ENCODE results near the gene VWA1. TPM values are rescaled to one million over a fixed set of nuclear protein-coding genes. Genes with fewer than 3 reads are reported as not detected.

VWA1 gene
- total and polyA plus RNA-seq, 2 experiments from 2014 or later: 7.2 to 31.5 TPM

- TF ChIP-seq ZNF462 (CRISPR knock-in tag; IDR thresholded peaks at IDR 0.05): no peak
- TF ChIP-seq EZH2phosphoT487 (IDR thresholded peaks at IDR 0.05; ENCODE audit: unreplicated experiment): no peak
- TF ChIP-seq ZNF331 (CRISPR knock-in tag; IDR thresholded peaks at IDR 0.05; ENCODE audit: low read depth): no peak
Observed at GRCh38 chr1:1470626-1471388, 35.3 kb downstream of the VWA1 start (continued).

- peak; percentile 90 for ATAC-seq
- H3K4me3 Mint-ChIP-seq: peak within 1 kb of the TSS; percentile 94
- no peaks in the 10 kb centered on the region for H3K9me3 Mint-ChIP-seq
- H3K36me3 Mint-ChIP-seq (ENCODE audit: low read depth): peaks cover 5% of the 10 kb centered on the region; the same call in 2 of the 3 replicates
- H3K27ac Mint-ChIP-seq: peak within 1 kb of the TSS; percentile 97
- Histone ChIP-seq H3K79me2 (replicated peaks; ENCODE audit: insufficient read depth) (peaks cover 28% of the 10 kb centered on the region), H3K9me2 (ENCODE audit: insufficient read depth) (no peaks in the 10 kb centered on the region), H3K4me1 (ENCODE audit: insufficient read depth) (0 out of 2 replicates have a peak, but pooled peaks cover 3% of the 10 kb centered on the region), H2AFZ (peak within 1 kb of the TSS; percentile 95; the same call in 1 of the 2 replicates), H3K4me3 (peak within 1 kb of the TSS; percentile 83), H3K4me2 (peak within 1 kb of the TSS; percentile 93), H3K27me3 (ENCODE audit: insufficient read depth) (no peaks in the 10 kb centered on the region), H3K27ac (ENCODE audit: low read depth) (peak within 1 kb of the TSS; percentile 84), H3F3A (replicated peaks; ENCODE audit: low read depth) (peaks cover 18% of the 10 kb centered on the region), H3K36me3 (ENCODE audit: insufficient read depth) (no peaks in the 10 kb centered on the region), H4K20me1 (replicated peaks; ENCODE audit: insufficient read depth) (peaks cover 9% of the 10 kb centered on the region)
- peaks cover 8% of the 10 kb centered on the region for H3K4me1 Mint-ChIP-seq
- DNase-seq (ENCODE audit: low spot score): peak; percentile 97
- peaks cover 9% of the 10 kb centered on the region for H3K27me3 Mint-ChIP-seq (ENCODE audit: insufficient read depth, low read depth, poor library complexity)
- TF ChIP-seq CTCF (conservative IDR thresholded peaks at IDR 0.05; ENCODE audit: low read depth in 2 of 2) (no peak), ZNF331 (CRISPR knock-in tag; IDR thresholded peaks at IDR 0.05; ENCODE audit: low read depth) (no peak), JUNB (IDR thresholded peaks at IDR 0.05; ENCODE audit: unreplicated experiment) (no peak), POLR2AphosphoS5 (IDR thresholded peaks at IDR 0.05; ENCODE audit: low read depth) (peak; percentile 82), CREB1 (CRISPR knock-in tag; IDR thresholded peaks at IDR 0.05; ENCODE audit: low read depth) (peak; percentile 97)
- TF ChIP-seq, protein P1, sequence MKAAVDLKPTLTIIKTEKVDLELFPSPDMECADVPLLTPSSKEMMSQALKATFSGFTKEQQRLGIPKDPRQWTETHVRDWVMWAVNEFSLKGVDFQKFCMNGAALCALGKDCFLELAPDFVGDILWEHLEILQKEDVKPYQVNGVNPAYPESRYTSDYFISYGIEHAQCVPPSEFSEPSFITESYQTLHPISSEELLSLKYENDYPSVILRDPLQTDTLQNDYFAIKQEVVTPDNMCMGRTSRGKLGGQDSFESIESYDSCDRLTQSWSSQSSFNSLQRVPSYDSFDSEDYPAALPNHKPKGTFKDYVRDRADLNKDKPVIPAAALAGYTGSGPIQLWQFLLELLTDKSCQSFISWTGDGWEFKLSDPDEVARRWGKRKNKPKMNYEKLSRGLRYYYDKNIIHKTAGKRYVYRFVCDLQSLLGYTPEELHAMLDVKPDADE (IDR thresholded peaks at IDR 0.05): peak; percentile 88
Observed at GRCh38 chr1:1471389-1472052, 36.0 kb downstream of the VWA1 start, which contains the start of gene ATAD3B. Gene ATAD3B, plus strand, starts transcription at chr1:1471765. Its CDS starts 120 bp downstream, at chr1:1471885.
